GM23338 (cell line): ENCODE data around the gene TOMM20L. TPM values are rescaled to one million over a fixed set of nuclear protein-coding genes. Genes with fewer than 3 reads are reported as not detected.

Experiments used
- ATAC-seq: fragments of 200-7000 bp; cut with Tn5 transposase; 3 replicates; pipeline ENCODE4 v1.9.1; 2020
- DNase-seq: peaks from one replicate; pipeline ENCODE4 v3.0.0-alpha.2; 2015; ENCODE audit warnings: low spot score
- H2AFZ ChIP-seq: fragments of 200-600 bp; sonication (generic); 2 replicates; pipeline ENCODE4 v1.8.0; 2016; ENCODE audit warnings: antibody characterized with exemption, mild to moderate bottlenecking, moderate library complexity
- H3F3A ChIP-seq: fragments of 200-600 bp; sonication (generic); replicated peaks from 2 replicates; pipeline ENCODE4 v1.8.0; 2017; ENCODE audit warnings: antibody characterized with exemption, mixed run types, low read depth
- H3K27ac ChIP-seq: fragments of 200-600 bp; sonication (generic); 2 replicates; pipeline ENCODE4 v1.6.1; 2016; ENCODE audit warnings: low read depth
- H3K27me3 ChIP-seq: fragments of 200-600 bp; sonication (generic); 2 replicates; pipeline ENCODE4 v1.8.0; 2016; ENCODE audit warnings: mild to moderate bottlenecking, mixed run types, moderate library complexity; ENCODE audit not compliant: insufficient read depth
- H3K36me3 ChIP-seq: fragments of 200-600 bp; sonication (generic); 2 replicates; pipeline ENCODE4 v1.8.0; 2016; ENCODE audit warnings: mild to moderate bottlenecking; ENCODE audit not compliant: insufficient read depth
- H3K4me1 ChIP-seq: fragments of 200-600 bp; sonication (generic); 2 replicates; pipeline ENCODE4 v1.8.0; 2016; ENCODE audit warnings: mild to moderate bottlenecking, moderate library complexity; ENCODE audit not compliant: insufficient read depth
- H3K4me2 ChIP-seq: fragments of 200-600 bp; sonication (generic); 2 replicates; pipeline ENCODE4 v1.7.1; 2017; ENCODE audit warnings: mixed run types
- H3K4me3 ChIP-seq: fragments of 200-600 bp; sonication (generic); 2 replicates; pipeline ENCODE4 v1.6.1; 2016; ENCODE audit warnings: mixed run types
- H3K79me2 ChIP-seq: fragments of 200-600 bp; sonication (generic); replicated peaks from 2 replicates; pipeline ENCODE4 v1.8.0; 2017; ENCODE audit warnings: mild to moderate bottlenecking; ENCODE audit not compliant: insufficient read depth
- H3K9me2 ChIP-seq: fragments of 200-600 bp; sonication (generic); 2 replicates; pipeline ENCODE4 v1.8.0; 2017; ENCODE audit not compliant: insufficient read depth
- H4K20me1 ChIP-seq: fragments of 200-600 bp; sonication (generic); replicated peaks from 2 replicates; pipeline ENCODE4 v1.8.0; 2017; ENCODE audit warnings: mild to moderate bottlenecking; ENCODE audit not compliant: insufficient read depth
- H3K27ac Mint-ChIP-seq: 2 replicates; pipeline ENCODE4 v1.8.0; 2020; ENCODE audit warnings: inconsistent platforms, mild to moderate bottlenecking, moderate library complexity, mixed read lengths
- H3K27me3 Mint-ChIP-seq: 3 replicates; pipeline ENCODE4 v1.8.0; 2022; ENCODE audit warnings: low read depth, mild to moderate bottlenecking, moderate library complexity, mixed read lengths, inconsistent platforms; ENCODE audit not compliant: insufficient read depth, poor library complexity
- H3K36me3 Mint-ChIP-seq: 3 replicates; pipeline ENCODE4 v1.8.0; 2021; ENCODE audit warnings: low read depth, mild to moderate bottlenecking, inconsistent platforms, moderate library complexity, mixed read lengths
- H3K4me1 Mint-ChIP-seq: 3 replicates; pipeline ENCODE4 v1.8.0; 2020; ENCODE audit warnings: mild to moderate bottlenecking, inconsistent platforms, mixed read lengths
- H3K4me3 Mint-ChIP-seq: 3 replicates; pipeline ENCODE4 v1.8.0; 2021; ENCODE audit warnings: moderate library complexity, mild to moderate bottlenecking, inconsistent platforms, mixed read lengths
- H3K9me3 Mint-ChIP-seq: 3 replicates; pipeline ENCODE4 v1.8.0; 2020; ENCODE audit warnings: moderate library complexity, mild to moderate bottlenecking, inconsistent platforms, mixed read lengths
- EZH2phosphoT487 ChIP-seq: fragments of 200-600 bp; sonication (generic); IDR thresholded peaks from one replicate; pipeline ENCODE4 v1.8.1; 2018; ENCODE audit warnings: antibody characterized with exemption; ENCODE audit not compliant: unreplicated experiment
- JUNB ChIP-seq: IDR thresholded peaks from one replicate; pipeline ENCODE4 v1.6.1; 2016; ENCODE audit warnings: antibody characterized with exemption; ENCODE audit not compliant: unreplicated experiment
- NANOG ChIP-seq: IDR thresholded peaks from 2 replicates; pipeline ENCODE4 v1.6.1; 2016; ENCODE audit warnings: antibody characterized with exemption, borderline replicate concordance
- POLR2AphosphoS5 ChIP-seq: IDR thresholded peaks from 2 replicates; pipeline ENCODE4 v1.6.1; 2016; ENCODE audit warnings: antibody characterized with exemption, low read depth
- STAT1 ChIP-seq: IDR thresholded peaks from one replicate; pipeline ENCODE4 v1.6.1; 2016; ENCODE audit warnings: antibody characterized with exemption; ENCODE audit not compliant: unreplicated experiment
- ZNF114 ChIP-seq: fragments of 250-450 bp; sonication (Bioruptor Pico); IDR thresholded peaks from 2 replicates; pipeline ENCODE4 v1.5.0; 2020; ENCODE audit warnings: mild to moderate bottlenecking, moderate library complexity
- ZNF331 ChIP-seq: fragments of 250-450 bp; sonication (Bioruptor Pico); IDR thresholded peaks from 2 replicates; pipeline ENCODE4 v1.5.0; 2020; ENCODE audit warnings: low read depth, mild to moderate bottlenecking, moderate library complexity
- polyA plus RNA-seq: library from polyadenylated mRNA; unstranded; fragments of >200 nt; fragmentation: Nextera tagmentation; extraction: Ambion mirVana; gene quantifications from 2 replicates; pipeline ENCODE4 v1.2.1, GENCODE V29; 2016
- total RNA-seq: library from RNA; depleted of rRNA; stranded (reverse); fragments of >200 nt; shearing (Covaris generic); gene quantifications from 2 replicates; pipeline ENCODE4 v1.2.3, GENCODE V29; 2014
- TF ChIP-seq, protein P1 (sequence below): IDR thresholded peaks from one replicate; pipeline ENCODE4 v1.6.1; 2018; ENCODE audit warnings: antibody characterized with exemption; ENCODE audit not compliant: unreplicated experiment
- TF ChIP-seq, protein P2 (sequence below): fragments of 250-450 bp; sonication (Bioruptor Pico); IDR thresholded peaks from 2 replicates; pipeline ENCODE4 v1.5.0; 2020; ENCODE audit warnings: mild to moderate bottlenecking, moderate library complexity

The TOMM20L gene
- total and polyA plus RNA-seq, 2 experiments from 2014 or later: not detected

DNA sequence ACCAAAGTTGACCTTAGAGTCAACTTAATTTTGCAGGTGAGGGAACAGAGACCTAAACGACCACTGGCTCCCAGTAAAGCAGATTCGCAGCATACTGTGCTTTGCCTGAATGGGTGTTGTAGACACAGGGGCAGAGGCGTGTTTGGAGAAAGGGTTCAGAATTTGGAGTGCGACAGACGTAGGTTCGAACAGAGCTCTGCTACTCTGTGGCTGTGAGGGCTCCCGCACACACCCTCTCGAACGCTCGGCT lies 243 bp upstream of the TOMM20L start:
- peaks cover 21% of the 10 kb centered on the region for H3F3A ChIP-seq
- peak overlapping the region; percentile 90 for H3K4me2 ChIP-seq
- Mint-ChIP-seq H3K27me3 (peaks cover 30% of the 10 kb centered on the region), H3K4me3 (peak overlapping the region; percentile 71), H3K9me3 (0 out of 3 replicates have a peak, but pooled peaks cover 2% of the 10 kb centered on the region), H3K4me1 (peaks cover 33% of the 10 kb centered on the region), H3K27ac (no peak overlapping the region), H3K36me3 (no peaks in the 10 kb centered on the region)
- H3K4me3 ChIP-seq: peak overlapping the region; percentile 84
- no peaks in the 10 kb centered on the region for H3K36me3 ChIP-seq
- H3K4me1 ChIP-seq: peaks cover 17% of the 10 kb centered on the region
- ATAC-seq (no peak), DNase-seq (no peak)
- H2AFZ ChIP-seq: peak overlapping the region; percentile 100
- peaks cover 26% of the 10 kb centered on the region for H3K27me3 ChIP-seq
- no peaks in the 10 kb centered on the region for H3K79me2 ChIP-seq
- H3K27ac ChIP-seq: peak overlapping the region; percentile 42; the same call in 1 of the 2 replicates
- no peaks in the 10 kb centered on the region for H3K9me2 ChIP-seq
- H4K20me1 ChIP-seq: no peaks in the 10 kb centered on the region
- TF ChIP-seq STAT1 (no peak), NANOG (no peak), POLR2AphosphoS5 (no peak), ZNF331 (no peak), ZNF114 (CRISPR knock-in tag) (no peak)
- TF ChIP-seq, protein P1, sequence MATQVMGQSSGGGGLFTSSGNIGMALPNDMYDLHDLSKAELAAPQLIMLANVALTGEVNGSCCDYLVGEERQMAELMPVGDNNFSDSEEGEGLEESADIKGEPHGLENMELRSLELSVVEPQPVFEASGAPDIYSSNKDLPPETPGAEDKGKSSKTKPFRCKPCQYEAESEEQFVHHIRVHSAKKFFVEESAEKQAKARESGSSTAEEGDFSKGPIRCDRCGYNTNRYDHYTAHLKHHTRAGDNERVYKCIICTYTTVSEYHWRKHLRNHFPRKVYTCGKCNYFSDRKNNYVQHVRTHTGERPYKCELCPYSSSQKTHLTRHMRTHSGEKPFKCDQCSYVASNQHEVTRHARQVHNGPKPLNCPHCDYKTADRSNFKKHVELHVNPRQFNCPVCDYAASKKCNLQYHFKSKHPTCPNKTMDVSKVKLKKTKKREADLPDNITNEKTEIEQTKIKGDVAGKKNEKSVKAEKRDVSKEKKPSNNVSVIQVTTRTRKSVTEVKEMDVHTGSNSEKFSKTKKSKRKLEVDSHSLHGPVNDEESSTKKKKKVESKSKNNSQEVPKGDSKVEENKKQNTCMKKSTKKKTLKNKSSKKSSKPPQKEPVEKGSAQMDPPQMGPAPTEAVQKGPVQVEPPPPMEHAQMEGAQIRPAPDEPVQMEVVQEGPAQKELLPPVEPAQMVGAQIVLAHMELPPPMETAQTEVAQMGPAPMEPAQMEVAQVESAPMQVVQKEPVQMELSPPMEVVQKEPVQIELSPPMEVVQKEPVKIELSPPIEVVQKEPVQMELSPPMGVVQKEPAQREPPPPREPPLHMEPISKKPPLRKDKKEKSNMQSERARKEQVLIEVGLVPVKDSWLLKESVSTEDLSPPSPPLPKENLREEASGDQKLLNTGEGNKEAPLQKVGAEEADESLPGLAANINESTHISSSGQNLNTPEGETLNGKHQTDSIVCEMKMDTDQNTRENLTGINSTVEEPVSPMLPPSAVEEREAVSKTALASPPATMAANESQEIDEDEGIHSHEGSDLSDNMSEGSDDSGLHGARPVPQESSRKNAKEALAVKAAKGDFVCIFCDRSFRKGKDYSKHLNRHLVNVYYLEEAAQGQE: no peak

- Mint-ChIP-seq H3K4me1 (peaks cover 33% of the 10 kb centered on the region), H3K36me3 (no peaks in the 10 kb centered on the region; the same call in 2 of the 3 replicates), H3K27me3 (peaks cover 30% of the 10 kb centered on the region), H3K9me3 (0 out of 3 replicates have a peak, but pooled peaks cover 2% of the 10 kb centered on the region), H3K4me3 (peak overlapping the region; percentile 30), H3K27ac (no peak overlapping the region)
- peaks cover 21% of the 10 kb centered on the region for H3F3A ChIP-seq
- no peaks in the 10 kb centered on the region for H3K36me3 ChIP-seq
- no peaks in the 10 kb centered on the region for H3K79me2 ChIP-seq
- no peak overlapping the region for H3K4me3 ChIP-seq
- H3K27me3 ChIP-seq: peaks cover 26% of the 10 kb centered on the region
- peaks cover 17% of the 10 kb centered on the region for H3K4me1 ChIP-seq
- ATAC-seq (no peak), DNase-seq (no peak)
- H3K27ac ChIP-seq: no peak overlapping the region
- no peaks in the 10 kb centered on the region for H4K20me1 ChIP-seq
- H3K9me2 ChIP-seq: no peaks in the 10 kb centered on the region
- no peak overlapping the region for H3K4me2 ChIP-seq
- no peak overlapping the region for H2AFZ ChIP-seq
- TF ChIP-seq EZH2phosphoT487: no peak
- TF ChIP-seq, protein P2, sequence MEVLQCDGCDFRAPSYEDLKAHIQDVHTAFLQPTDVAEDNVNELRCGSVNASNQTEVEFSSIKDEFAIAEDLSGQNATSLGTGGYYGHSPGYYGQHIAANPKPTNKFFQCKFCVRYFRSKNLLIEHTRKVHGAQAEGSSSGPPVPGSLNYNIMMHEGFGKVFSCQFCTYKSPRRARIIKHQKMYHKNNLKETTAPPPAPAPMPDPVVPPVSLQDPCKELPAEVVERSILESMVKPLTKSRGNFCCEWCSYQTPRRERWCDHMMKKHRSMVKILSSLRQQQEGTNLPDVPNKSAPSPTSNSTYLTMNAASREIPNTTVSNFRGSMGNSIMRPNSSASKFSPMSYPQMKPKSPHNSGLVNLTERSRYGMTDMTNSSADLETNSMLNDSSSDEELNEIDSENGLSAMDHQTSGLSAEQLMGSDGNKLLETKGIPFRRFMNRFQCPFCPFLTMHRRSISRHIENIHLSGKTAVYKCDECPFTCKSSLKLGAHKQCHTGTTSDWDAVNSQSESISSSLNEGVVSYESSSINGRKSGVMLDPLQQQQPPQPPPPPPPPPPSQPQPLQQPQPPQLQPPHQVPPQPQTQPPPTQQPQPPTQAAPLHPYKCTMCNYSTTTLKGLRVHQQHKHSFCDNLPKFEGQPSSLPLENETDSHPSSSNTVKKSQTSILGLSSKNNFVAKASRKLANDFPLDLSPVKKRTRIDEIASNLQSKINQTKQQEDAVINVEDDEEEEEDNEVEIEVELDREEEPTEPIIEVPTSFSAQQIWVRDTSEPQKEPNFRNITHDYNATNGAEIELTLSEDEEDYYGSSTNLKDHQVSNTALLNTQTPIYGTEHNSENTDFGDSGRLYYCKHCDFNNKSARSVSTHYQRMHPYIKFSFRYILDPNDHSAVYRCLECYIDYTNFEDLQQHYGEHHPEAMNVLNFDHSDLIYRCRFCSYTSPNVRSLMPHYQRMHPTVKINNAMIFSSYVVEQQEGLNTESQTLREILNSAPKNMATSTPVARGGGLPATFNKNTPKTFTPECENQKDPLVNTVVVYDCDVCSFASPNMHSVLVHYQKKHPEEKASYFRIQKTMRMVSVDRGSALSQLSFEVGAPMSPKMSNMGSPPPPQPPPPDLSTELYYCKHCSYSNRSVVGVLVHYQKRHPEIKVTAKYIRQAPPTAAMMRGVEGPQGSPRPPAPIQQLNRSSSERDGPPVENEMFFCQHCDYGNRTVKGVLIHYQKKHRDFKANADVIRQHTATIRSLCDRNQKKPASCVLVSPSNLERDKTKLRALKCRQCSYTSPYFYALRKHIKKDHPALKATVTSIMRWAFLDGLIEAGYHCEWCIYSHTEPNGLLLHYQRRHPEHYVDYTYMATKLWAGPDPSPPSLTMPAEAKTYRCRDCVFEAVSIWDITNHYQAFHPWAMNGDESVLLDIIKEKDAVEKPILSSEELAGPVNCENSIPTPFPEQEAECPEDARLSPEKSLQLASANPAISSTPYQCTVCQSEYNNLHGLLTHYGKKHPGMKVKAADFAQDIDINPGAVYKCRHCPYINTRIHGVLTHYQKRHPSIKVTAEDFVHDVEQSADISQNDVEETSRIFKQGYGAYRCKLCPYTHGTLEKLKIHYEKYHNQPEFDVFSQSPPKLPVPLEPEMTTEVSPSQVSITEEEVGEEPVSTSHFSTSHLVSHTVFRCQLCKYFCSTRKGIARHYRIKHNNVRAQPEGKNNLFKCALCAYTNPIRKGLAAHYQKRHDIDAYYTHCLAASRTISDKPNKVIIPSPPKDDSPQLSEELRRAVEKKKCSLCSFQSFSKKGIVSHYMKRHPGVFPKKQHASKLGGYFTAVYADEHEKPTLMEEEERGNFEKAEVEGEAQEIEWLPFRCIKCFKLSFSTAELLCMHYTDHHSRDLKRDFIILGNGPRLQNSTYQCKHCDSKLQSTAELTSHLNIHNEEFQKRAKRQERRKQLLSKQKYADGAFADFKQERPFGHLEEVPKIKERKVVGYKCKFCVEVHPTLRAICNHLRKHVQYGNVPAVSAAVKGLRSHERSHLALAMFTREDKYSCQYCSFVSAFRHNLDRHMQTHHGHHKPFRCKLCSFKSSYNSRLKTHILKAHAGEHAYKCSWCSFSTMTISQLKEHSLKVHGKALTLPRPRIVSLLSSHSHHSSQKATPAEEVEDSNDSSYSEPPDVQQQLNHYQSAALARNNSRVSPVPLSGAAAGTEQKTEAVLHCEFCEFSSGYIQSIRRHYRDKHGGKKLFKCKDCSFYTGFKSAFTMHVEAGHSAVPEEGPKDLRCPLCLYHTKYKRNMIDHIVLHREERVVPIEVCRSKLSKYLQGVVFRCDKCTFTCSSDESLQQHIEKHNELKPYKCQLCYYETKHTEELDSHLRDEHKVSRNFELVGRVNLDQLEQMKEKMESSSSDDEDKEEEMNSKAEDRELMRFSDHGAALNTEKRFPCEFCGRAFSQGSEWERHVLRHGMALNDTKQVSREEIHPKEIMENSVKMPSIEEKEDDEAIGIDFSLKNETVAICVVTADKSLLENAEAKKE: no peak
- no peak for TF ChIP-seq POLR2AphosphoS5
- no peak for TF ChIP-seq NANOG
- no peak for TF ChIP-seq JUNB
- TF ChIP-seq, protein P1: no peak
Measured at GRCh38 chr14:58397156-58397555, 1.4 kb downstream of the TOMM20L start.
